ENCODE results near the gene FSD1L.

Gene FSD1L

DNA sequence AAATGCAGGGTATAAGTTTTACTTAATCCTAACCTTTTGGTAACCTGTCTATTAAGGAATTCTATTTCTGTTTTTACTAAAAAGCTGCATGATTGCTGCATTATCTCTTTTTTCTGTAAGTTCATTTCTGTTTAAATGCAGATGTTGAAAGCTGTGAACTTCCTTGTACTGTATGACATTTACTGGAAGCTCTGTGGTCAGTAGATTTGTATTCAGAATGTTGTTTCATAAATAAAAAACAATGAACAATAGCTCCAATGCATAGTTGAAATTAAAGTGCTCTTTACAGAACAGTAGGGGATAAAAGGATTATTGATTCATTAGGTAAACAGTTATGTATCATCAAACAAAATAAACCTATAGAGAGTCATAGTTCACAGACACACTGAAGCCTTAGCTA is 63.6 kb downstream of the FSD1L start:
- TF ChIP-seq FOXP2 (optimal IDR thresholded peaks at IDR 0.05; ENCODE audit: borderline replicate concordance, extremely low read depth, extremely low read length, insufficient read depth) (no peak), POLR2AphosphoS5 (IDR thresholded peaks at IDR 0.05; ENCODE audit: low read depth, low read length) (no peak), TAF1 (IDR thresholded peaks at IDR 0.05; ENCODE audit: borderline replicate concordance, insufficient read depth, low read length) (no peak), SIN3A (IDR thresholded peaks at IDR 0.05; ENCODE audit: borderline replicate concordance, insufficient read depth, low read length) (no peak)
- TF ChIP-seq, protein P1, sequence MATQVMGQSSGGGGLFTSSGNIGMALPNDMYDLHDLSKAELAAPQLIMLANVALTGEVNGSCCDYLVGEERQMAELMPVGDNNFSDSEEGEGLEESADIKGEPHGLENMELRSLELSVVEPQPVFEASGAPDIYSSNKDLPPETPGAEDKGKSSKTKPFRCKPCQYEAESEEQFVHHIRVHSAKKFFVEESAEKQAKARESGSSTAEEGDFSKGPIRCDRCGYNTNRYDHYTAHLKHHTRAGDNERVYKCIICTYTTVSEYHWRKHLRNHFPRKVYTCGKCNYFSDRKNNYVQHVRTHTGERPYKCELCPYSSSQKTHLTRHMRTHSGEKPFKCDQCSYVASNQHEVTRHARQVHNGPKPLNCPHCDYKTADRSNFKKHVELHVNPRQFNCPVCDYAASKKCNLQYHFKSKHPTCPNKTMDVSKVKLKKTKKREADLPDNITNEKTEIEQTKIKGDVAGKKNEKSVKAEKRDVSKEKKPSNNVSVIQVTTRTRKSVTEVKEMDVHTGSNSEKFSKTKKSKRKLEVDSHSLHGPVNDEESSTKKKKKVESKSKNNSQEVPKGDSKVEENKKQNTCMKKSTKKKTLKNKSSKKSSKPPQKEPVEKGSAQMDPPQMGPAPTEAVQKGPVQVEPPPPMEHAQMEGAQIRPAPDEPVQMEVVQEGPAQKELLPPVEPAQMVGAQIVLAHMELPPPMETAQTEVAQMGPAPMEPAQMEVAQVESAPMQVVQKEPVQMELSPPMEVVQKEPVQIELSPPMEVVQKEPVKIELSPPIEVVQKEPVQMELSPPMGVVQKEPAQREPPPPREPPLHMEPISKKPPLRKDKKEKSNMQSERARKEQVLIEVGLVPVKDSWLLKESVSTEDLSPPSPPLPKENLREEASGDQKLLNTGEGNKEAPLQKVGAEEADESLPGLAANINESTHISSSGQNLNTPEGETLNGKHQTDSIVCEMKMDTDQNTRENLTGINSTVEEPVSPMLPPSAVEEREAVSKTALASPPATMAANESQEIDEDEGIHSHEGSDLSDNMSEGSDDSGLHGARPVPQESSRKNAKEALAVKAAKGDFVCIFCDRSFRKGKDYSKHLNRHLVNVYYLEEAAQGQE (IDR thresholded peaks at IDR 0.05; ENCODE audit: insufficient read depth in 1 of 2, low read depth in 2 of 2, low read length in 2 of 2), result no peak

DNA sequence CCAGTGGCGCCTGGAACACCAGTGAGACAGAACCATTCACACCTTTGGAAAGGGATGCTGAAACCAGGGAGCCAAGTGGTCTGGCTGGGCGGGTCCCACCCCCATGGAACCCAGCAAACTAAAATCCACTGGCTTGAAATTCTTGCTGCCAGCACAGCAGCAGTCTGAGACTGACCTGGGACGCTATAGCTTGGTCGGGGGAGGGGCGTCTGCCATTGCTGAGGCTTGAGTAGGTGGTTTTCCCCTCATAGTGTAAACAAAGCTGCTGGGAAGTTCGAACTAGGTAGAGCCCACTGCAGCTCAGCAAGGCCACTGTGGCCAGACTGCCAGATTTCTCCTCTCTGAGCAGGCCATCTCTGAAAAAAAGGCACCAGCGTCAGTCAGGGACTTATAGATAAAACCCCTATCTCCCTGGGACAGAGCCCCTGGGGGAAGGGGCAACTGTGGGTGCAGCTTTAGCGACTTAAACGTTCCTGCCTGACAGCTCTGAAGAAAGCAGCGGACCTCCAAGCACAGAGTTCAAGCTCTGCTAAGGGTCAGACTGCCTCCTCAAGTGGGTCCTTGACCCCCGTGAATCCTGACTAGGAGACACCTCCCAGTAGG is 68.1 kb downstream of the FSD1L start:
- TF ChIP-seq, protein P1 (IDR thresholded peaks at IDR 0.05; ENCODE audit: insufficient read depth in 1 of 2, low read depth in 2 of 2, low read length in 2 of 2), result no peak
- TF ChIP-seq FOXP2 (optimal IDR thresholded peaks at IDR 0.05; ENCODE audit: borderline replicate concordance, extremely low read depth, extremely low read length, insufficient read depth), result no peak
- TF ChIP-seq TAF1 (IDR thresholded peaks at IDR 0.05; ENCODE audit: borderline replicate concordance, insufficient read depth, low read length), result no peak
- TF ChIP-seq SIN3A (IDR thresholded peaks at IDR 0.05; ENCODE audit: borderline replicate concordance, insufficient read depth, low read length), result no peak
- TF ChIP-seq POLR2AphosphoS5 (IDR thresholded peaks at IDR 0.05; ENCODE audit: low read depth, low read length), result no peak

DNA sequence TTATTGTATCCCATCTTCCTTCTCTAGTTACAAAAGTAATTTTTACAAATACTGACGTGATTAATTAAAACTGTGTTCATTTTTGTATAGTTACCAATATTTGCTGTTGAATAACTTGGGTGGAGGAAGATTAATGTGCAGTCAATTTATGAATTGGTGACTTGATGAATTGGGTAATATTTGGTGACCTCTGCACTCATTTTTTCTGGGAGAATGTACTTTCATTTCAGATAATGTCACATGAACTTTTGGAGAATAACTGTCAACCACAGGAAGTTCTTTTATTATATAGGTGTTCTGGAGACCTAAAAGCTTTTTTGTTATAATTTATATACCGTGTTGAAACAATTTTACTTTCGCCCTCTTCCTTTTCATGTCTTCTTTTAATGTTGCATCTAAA is 83.7 kb downstream of the FSD1L start:
- TF ChIP-seq FOXP2 (optimal IDR thresholded peaks at IDR 0.05; ENCODE audit: borderline replicate concordance, extremely low read depth, extremely low read length, insufficient read depth), result no peak
- TF ChIP-seq SIN3A (IDR thresholded peaks at IDR 0.05; ENCODE audit: borderline replicate concordance, insufficient read depth, low read length), result no peak
- TF ChIP-seq TAF1 (IDR thresholded peaks at IDR 0.05; ENCODE audit: borderline replicate concordance, insufficient read depth, low read length), result no peak
- TF ChIP-seq, protein P1 (IDR thresholded peaks at IDR 0.05; ENCODE audit: insufficient read depth in 1 of 2, low read depth in 2 of 2, low read length in 2 of 2), result no peak

DNA sequence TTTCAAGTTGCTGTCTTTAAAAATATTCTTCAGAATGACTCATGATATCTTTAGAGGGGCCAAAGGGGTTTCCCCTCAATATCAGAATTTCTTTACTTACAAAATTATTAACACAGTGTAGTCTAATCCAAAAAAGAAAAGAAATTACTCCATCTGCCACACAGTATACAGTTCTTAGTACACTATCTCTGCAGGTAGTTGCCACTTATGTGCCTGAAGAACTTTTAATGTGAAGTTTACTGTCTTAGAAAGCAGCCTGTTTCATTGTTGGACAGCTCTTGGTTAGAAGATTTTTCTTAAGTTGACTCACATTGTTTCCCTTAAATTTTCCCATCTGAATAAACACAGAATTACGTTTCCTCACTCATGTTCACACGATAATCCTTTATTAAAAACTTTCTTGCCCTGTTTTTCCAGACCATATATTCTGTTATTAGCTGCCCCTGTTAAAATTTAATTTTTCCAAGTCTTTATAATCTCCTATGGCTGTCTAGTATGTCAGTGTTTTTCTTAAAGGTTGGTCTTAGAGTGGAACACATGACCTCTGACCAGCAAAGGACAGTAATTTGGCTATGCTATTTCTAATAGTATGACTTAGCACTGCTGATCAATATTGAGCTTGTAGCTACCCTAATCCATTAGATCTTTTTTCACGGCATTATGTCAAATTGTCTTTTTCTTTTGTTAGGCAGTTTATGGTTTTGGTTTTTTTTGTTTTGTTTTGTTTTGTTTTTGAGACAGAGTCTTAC is 88.3 kb downstream of the FSD1L start:
- TF ChIP-seq FOXP2 (optimal IDR thresholded peaks at IDR 0.05; ENCODE audit: borderline replicate concordance, extremely low read depth, extremely low read length, insufficient read depth) (no peak), POLR2AphosphoS5 (IDR thresholded peaks at IDR 0.05; ENCODE audit: low read depth, low read length) (no peak), SIN3A (IDR thresholded peaks at IDR 0.05; ENCODE audit: borderline replicate concordance, insufficient read depth, low read length) (no peak), TAF1 (IDR thresholded peaks at IDR 0.05; ENCODE audit: borderline replicate concordance, insufficient read depth, low read length) (no peak)
- TF ChIP-seq, protein P1 (IDR thresholded peaks at IDR 0.05; ENCODE audit: insufficient read depth in 1 of 2, low read depth in 2 of 2, low read length in 2 of 2), result no peak

Measured in PFSK-1 (cell line).